CD4-positive, alpha-beta T cell treated with Interleukin-17A for 4 hours (primary cell): Measurements from ENCODE around the gene C16orf86.
"Not testable (repeated sequence)": the region's sequence is repeated elsewhere in the genome, so short reads cannot be mapped to it uniquely, and the experiment has no call there.

ENCODE experiments used
- DNase-seq: peaks from one replicate; pipeline ENCODE4 v3.0.0-alpha.2; 2020; ENCODE audit warnings: mixed read lengths

Gene C16orf86

DNA sequence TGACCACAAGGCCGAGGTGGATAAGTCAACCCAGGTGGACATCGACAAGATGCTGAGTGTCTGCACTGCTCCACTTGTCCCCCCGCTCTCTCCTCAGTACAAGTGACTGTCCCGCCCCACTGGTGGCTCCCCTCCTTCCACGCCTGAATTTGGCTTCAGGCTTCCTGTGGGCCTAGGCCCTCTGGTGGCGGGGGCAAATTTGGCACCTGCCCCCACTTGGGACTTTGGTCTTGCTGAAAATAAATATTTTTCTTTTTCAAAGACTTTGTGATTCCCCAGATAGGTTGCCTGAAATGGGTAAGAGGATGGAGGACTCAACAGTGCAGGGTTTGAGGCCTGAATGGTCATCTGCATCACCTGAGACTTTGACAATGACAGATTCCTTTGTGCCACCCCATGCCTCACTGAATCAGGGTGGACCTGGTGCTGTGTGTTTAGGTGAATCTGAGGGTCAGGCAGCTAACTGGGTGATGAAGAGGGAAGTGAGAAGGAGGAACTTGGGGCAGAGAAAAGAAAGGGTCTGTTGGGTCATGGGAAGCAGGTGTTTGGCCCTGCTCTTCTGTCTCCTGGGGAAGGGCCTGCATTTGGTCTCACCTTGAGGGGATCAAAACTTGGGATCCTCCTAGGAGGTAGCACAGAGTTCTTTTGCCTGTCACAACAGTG lies 2.0 kb downstream of the C16orf86 start:
- peak; percentile 38 for DNase-seq

DNA sequence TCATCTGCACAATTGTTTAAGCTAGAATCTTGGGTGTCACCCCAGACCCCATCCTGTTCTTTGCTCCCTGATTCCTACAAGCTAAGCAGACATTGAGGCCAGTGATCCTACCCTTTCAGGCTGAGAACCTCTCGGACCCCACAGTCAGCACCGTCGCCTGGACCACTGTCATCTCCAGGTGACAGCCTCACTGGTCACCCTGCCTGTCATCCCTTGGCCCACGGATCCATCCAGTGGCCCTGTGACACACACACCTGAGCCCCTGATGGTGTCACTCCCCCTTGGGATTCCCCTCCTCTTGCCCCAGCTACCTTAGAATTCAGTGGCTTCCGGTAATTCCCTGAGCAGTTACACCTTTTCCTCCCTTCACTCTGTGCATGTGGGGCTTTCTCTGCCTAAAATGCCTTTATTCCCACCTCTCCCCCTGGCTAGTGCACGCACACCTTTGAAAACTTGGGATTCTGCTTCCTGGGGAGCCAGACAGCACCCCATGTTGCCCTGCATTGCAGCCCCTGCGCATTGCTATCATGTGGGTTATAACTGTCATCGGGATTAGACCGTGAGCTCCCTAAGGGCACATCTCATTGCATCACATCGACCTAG lies 3.0 kb downstream of the C16orf86 start:
- DNase-seq: no peak

DNA sequence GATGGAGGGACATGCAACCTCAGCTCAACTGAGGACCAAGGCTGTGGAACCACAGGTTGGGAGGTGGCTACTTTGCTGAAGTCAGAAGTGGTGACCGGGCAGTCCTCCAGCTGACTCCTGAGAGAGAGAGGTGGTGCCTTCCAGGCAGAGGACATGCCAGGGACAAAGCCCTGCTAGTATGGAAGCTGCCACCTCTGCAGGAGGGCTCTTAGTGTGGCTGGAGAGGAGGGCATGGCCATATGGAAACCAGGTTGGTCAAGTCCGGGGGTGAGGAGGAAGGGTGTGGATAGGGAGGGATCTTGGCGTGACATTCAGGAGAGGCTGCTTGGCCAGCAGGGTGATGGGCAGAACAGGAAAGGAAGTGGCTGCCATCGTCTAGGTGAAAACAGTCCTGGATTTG lies 5.7 kb downstream of the C16orf86 start:
- no peak for DNase-seq

DNA sequence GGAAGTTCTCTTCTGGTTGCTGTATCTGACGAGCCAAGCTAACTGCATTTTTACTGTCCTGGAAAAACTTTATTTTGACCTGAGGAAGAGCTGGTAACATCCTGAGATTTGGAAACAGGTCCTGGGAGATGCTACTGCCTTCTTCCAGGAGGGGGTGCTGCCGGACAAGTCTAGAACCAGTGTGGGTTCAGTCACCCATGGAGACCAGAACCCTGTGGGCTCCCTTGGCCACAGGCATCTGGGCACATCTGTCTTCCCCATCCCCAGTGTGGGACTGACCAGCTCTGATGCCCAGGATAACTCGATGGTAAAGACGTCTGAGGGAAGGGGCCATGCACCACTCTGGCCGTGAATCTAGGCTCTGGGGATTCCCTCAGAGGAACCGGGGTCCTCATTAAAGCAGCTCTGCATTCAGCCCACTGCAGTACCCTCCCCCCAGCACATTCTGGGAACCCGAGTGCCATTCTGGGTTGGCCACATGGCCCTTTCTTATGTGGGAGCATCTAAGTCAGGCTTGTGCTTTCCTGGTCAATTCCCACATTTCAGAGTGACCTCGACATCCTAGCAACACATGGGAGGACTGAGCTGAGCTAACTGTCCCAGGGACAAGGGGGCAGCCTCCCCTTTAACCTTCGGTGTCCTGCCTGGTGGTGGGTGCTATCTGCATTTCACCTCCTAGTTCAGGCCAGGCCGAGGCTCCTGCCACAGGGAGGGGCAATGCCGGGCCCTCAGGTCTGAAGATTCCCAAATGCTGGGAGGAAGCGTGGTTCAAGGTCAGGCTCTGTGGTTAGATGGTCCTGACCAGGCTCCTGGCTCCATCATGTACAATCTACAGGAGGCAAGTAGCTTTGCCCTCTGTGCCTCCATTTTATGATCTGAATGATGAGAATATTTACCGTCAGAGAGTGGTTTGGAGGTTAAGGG lies 6.4 kb downstream of the C16orf86 start:
- DNase-seq: peak; percentile 66

DNA sequence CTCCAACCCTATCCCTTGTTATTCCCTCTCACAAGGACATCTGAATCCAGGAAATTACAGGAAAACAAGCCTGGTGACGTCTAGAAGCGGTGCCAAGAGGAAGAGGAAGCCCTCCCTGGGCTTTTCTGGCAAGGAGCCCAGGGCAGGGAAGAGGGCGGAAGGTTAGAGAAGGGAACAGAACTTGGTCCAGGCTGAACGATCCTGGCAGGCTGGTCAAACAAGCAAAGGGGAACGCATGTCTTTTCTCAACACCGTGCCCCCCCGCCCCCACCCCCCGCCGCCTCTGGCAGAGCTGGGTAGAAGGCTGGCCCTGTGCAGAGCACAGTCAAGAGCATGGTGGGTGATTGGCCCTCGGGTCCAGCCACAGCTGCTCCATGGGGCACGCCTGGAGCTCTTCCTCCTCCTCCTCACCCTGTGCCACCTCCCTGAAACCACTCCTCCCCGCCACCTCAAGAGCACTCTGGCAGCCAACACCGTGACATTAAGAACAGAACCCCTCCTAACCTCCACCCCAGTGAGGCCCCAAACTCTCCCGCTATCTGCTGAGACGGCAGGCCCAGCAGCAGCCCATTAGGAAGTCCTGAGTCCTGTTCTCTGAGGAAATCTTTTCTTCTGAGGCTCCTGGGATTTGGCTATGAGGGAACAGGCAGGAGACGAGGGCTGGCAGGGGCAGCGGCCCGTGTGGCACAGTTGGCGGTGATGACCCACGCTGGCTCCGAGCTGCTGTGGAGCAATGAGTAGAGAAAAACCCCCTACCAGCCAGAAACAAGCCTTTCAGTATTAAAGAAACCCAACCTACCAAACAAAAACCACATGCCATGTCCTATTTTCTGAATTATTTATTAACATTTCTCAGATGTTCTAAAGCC lies 7.3 kb downstream of the C16orf86 start:
- no peak for DNase-seq

DNA sequence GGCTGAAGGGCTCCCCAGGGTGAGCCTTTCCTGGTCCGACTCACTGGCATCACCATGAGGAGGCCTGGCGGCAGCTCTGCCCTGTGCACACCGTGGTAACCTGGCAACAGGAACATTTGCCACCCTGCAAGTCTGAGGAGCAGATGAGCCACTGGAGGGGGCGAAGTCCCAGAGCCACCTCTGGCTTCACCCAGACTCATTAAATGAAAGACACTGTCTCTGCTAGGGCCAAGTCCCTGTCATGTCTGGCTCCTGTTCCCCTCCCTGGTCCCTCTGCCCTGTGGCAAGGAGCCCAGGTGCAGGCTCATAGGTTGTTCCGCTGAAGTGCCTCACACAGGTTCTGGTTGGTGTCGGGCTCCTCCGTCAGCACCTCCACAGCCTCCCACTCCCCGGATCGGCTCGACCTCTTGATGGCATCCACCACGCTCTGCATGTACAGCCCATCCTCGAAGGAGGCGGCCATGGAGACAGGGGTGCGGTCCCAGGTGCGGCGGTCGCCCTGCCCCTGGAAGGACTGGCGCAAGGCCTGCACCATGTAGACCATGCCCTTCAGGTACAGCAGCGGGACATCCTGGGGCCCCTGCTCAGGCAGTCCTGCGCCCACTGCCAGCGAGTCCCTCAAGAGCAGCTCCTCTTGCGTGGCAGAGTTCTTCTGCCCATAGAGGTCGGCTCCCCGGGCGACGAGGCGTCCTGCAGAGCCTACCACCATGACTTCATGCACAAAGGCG lies 8.4 kb downstream of the C16orf86 start:
- no peak for DNase-seq

DNA sequence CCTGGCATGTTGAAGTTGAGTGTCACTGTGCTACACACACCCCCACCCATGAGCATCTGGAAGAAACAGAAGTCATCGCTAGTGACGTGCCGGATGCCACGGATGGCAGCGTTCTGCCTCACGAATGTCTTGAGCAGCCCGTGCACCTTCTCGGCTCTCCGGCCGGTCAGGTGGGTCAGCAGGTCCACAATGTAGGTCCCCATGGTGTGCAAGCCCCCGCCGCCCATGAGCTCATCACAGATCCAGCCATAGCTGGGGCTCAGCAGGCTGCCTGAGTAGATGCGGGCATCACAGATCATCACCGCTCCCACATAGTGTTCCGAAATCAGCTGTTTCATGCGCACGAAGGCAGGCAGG lies 8.9 kb downstream of the C16orf86 start:
- DNase-seq: no peak

DNA sequence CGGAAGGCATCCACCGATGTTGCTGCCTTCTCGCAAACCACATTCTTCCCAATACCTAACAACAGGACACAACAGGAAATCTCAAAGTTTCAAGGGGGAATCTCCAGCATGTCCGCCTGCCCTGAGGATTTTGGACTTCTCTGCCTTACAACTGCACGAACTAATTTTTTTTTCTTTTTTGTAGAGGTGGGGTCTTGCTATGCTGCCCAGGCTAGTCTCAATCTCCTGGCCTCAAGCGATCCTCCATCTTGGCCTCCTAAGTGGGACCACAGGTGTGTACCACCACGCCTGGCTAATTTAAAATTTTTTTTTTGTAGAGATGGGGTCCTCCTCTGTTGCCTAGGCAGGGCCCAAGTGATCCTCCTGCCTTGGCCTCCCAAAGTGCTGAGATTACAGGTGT lies 9.4 kb downstream of the C16orf86 start:
- DNase-seq: no peak

DNA sequence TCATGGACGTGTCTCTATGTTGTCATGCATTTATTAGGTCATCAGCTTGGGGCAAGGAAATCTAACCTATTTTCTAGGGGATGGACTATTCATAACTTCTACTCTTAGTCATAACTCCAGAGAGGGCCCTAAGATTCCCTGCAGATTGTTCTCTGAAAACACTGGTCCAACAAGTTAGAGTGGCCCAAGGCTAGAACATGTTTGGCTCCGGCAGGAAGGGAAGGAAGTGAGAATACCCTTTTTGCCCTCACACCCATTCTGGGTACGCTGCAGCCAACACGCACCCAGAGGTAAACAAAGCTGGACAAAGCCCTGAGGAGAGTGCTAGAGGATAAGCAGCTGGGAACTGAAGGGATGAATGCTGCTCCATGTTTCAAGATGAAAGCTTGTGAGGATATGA lies 9.9 kb downstream of the C16orf86 start:
- no peak for DNase-seq

DNA sequence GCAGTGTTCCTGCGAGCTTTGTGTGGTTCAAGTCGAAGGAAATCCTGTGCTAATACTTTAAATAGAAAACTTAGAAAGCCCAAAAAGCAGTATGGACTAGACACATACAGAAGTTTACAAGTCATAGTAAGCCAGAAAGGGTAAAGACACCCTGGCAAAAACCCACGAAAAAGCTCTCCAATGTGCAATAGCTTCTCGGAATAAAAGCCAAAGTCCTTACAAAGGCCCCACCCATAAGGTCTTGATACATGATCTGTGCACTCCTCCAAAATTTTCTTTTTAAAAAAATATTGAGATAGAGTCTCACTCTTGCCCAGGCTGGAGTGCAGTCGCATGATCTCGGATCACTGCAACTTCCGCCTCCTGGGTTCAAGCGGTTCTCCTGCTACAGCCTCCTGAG lies 10.3 kb downstream of the C16orf86 start:
- DNase-seq: no peak

DNA sequence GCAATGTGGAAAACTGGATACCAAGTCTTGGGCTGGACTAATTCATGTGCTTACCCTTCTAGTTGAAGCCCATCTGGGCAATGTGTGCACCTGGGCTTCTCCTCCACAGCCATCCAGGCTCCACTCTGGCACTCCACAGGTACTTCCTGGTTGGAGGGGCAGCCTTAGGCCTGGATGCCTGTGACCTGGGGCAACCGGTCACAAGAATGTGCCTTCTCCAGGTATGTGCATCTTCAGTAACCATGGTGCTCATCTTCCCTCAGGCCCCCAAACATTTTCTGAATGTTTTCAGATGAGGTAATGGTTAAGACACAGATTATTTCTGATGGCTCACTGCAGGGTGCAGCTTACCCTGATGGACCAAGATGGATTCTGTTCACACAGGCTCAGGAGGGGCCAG lies 11.1 kb downstream of the C16orf86 start:
- DNase-seq: no peak

DNA sequence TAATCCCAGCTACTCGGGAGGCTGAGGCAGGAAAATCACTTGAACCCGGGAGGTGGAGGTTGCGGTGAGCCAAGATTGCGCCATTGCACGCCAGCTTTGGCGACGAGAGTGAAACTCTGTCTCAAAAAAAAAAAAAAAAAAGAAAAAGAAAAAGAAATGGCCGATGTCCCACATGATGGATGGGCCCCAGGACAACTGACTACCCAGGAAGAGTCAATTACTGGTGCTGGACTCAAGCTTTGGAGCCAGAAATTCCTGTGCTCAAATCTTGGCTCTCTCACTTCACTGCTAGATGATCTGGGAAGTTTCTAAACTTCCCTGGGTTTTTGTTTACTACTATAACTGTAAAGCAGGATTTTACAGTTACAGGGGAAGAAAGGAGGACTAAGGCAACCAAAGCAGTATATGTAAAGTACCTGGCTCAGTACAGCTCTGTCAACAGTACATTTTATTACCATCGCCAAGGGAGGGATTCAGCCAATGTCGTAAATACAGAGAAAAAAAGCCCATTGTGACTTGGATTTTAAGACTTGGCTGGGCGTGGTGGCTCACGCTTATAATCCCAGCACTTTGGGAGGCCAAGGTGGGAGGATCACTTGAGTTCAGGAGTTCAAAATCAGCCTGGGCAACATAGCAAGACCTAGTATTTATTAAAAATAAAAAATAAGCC lies 11.9 kb downstream of the C16orf86 start:
- DNase-seq: no peak

DNA sequence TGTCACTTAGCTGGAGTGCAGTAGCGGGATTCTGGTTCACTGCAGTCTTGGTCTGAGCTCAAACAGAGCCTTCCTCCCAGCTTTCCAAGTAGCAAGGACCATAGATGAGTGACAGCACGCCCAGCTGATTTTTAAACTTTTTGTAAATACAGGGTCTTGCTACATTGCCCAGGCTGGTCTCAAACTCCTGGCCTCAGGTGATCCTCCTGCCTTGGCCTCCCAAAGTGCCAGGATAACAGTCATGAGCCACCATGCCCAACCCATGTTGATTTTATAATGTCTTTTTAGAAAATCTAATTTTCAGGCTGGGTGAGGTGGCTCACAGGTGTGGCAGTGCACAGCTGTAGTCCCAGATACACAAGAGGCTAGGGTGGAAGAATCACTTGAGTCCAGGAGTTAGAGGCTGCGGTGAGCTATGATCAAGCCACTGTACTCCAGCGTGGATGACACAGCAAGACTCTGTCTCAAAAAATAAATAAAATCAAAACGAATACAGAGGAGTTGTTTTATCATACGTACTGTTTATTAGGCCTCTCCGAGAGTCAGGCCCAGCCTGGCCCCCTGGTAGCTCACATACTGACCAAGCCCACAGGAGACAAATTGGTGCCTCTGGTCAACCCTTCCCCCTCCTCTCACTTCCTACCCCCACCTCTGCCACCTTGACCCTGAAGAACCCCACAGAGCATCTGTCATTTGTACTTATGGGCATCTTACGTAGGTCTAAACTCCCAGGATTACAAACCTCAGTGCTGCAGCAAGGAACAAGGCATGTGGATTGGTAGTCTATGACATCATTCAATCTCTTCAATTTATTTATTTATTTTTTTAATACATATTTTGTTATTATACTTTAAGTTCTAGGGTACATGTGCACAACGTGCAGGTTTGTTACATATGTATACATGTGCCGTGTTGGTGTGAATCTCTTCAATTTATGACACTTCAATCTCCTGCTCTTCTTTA lies 13.6 kb downstream of the C16orf86 start:
- no peak for DNase-seq

DNA sequence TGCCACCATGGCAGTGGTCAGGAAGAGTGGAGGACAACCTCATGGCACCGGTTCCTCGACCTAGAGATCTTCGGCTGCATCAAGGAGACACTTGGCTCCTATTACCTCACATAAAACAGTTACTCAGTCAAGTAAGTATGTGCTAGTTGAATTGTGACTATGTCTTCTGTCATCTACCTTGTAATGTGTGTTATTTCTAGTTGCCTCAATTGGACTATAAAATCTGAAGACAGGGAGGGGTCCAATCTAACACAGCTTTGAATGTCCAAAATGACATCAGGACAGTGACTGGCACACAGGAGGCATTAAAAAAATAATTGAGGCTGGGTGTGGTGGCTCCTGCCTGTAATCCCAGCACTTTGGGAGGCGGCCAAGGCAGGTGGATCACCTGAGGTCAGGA lies 17.2 kb downstream of the C16orf86 start:
- DNase-seq: no peak

DNA sequence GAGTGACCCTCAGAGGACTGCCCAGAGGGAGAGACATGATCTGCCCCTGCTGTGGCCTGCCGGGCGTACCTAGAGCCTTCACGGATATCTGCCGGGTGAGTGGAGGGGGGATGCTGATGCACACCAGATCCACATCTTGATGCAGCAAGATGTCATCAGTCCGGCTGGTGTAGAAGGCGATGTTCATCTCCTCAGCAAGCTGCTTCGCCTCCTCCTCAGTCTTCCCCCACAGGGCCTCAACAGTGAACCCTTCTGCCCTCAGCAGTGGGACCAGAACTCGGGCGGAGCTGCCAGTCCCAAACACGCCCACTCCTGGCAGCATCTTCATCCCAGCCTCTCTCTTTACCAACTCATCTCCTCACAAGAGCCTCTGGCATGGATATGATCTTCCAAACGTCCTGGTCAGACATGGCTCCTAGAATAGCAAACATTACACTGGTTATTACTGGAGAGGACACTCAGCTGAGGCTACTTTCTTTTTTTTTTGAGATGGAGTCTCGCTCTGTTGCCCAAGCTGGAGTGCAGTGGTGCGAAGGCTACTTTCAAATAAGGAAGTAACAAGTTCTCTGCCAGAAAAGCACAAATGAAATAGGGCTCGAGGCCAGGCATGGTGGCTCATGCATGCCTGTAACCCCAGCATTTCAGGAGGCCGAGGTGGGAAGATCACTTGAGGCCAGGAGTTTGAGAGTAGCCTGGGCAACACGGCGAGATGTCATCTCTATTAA lies 18.9 kb downstream of the C16orf86 start:
- DNase-seq: no peak

DNA sequence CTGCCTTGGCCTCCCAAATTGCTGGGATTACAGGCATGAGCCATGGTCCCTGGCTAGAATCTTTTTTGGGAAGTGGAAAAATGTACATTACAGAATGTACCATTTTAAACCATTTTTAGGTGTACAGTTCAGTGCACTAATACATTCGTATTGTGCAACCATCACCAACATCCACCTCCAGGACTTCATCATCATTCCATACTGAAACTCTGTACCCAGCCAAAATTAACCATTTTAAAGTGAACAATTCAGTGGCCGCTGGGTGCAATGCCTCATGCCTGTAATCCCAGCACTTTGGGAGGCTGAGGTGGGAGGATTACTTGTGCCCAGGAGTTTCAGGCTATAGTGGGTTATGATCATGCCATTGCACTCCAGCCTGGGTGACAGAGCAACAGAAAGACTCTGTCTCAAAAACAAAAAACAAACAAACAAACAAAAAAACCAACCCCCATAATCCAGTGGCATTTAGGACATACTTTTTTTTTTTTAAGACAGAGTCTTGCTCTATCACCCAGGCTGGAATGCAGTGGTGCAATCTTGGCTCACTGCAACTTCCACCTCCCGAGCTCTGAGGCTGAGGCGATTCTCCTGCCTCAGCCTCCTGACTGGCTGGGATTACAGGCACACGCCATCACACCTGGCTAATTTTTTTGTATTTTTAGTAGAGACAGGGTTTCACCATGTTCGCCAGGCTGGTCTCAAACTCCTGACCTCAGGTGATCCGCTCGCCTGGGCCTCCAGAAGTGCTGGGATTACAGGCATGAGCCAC lies 27.1 kb downstream of the C16orf86 start:
- not testable (repeated sequence) for DNase-seq

DNA sequence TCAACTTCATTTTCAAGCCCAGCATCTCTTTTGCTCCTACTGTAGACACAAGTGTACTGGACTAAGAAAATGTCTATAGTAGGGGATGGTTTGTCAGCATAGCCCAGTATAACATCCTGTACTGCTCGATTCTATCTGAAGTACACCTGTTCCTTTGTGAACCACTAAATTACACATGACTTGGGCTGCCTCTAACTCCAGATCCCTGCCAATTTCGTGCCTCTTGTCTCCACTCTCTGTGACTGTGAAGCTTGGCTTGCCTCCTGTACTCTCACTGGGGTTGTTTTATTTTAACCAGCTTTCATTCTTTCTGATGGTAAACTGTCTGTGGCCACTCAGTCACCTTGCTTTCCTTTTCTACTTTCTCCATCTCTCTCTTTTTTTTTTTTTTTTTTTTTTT lies 28.0 kb downstream of the C16orf86 start:
- no peak for DNase-seq

DNA sequence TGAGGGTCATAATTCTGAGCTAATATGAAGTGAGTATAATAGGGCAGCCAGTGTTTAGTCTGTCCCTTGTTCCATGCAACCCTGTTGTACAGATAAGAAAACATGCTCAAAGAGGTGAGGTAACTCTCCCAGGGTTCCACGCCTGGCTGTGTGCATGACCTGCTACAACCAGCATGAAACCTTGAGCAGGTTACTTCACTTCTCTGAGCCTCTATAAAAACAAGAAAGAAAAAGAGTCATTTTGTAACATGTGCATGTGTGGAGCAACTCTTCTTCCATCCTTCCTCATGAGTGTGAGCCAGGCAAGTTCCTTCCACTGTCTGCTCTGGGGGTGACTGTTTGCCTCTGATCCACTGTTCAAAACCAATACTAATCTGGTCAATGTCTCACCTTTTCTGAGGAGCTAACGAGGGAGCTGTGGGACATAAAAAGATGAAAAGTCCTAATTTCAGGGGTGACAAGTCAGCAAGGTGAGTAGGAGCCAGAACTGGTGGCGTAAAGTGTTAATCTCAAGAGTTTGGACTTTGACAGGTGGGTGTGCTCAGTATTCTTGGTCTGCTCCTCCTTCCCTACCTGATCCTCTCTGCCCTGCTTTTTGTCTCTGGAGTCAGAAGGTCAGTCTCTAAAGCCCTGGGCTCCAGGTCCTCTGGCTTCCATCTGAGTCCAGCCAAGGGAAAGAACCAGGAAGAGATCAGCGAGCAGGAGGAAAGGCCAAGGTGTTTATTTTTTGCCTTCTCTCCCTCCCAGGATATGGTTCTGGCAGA lies 31.0 kb downstream of the C16orf86 start:
- no peak for DNase-seq
